AG04449 (cell line): ENCODE measurements around the gene MNAT1.

ENCODE experiments used
- CTCF ChIA-PET: fragments of 350-600 bp; formaldehyde crosslinking; extraction: SDS; loops from one replicate; lab custom pipeline; 2021; ENCODE audit warnings: antibody characterized with exemption; lab: Yijun Ruan, JAX
- POLR2A ChIA-PET: fragments of 400-600, 350-600 bp; formaldehyde crosslinking; extraction: SDS; loops from one replicate; lab custom pipeline; 2020; ENCODE audit warnings: antibody characterized with exemption, inconsistent platforms; lab: Yijun Ruan, JAX
- DNase-seq: peaks from one replicate; pipeline ENCODE4 v3.0.0-alpha.2; 2010; ENCODE audit warnings: low read depth, low spot score
- H3K4me3 ChIP-seq: 2 replicates; pipeline ENCODE4 v1.5.1; 2011; ENCODE audit warnings: low read depth, mild to moderate bottlenecking, control low read depth, low read length
- CTCF ChIP-seq: IDR thresholded peaks from one replicate; pipeline ENCODE4 v1.5.1; 2011; ENCODE audit warnings: mild to moderate bottlenecking, moderate library complexity, low read length, control low read depth, inconsistent platforms; ENCODE audit not compliant: insufficient read depth; ENCODE audit errors: missing control alignments

MNAT1 gene

GRCh38 chr14:60971271-60971670, 236.7 kb downstream of the MNAT1 start:
- no peak for DNase-seq
- no peak overlapping the region for H3K4me3 ChIP-seq
- no peak for TF ChIP-seq CTCF
- CTCF ChIA-PET: interaction anchor here (1.4 kb wide), 1 partner anchor 13 kb away, joined by 4 read pairs; no protein-coding TSS in a partner anchor
- POLR2A ChIA-PET: no interaction called here

GRCh38 chr14:60972295-60972694, 237.7 kb downstream of the MNAT1 start:
- no peak for TF ChIP-seq CTCF
- no peak for DNase-seq
- no peak overlapping the region for H3K4me3 ChIP-seq
- CTCF ChIA-PET: no interaction called here
- POLR2A ChIA-PET: no interaction called here

- no peak overlapping the region for H3K4me3 ChIP-seq
- POLR2A ChIA-PET: no interaction called here
- TF ChIP-seq CTCF: no peak
- DNase-seq: no peak
- CTCF ChIA-PET: no interaction called here
Measured at GRCh38 chr14:60973070-60973469, 238.5 kb downstream of the MNAT1 start.

GRCh38 chr14:60974090-60974651, 239.6 kb downstream of the MNAT1 start:
- H3K4me3 ChIP-seq: no peak overlapping the region
- TF ChIP-seq CTCF: no peak
- DNase-seq: no peak
- ChIA-PET POLR2A (no interaction called here), CTCF (no interaction called here)

GRCh38 chr14:60975551-60975950, 241.0 kb downstream of the MNAT1 start:
- ChIA-PET POLR2A (no interaction called here), CTCF (interaction anchor here (1.2 kb wide), 1 partner anchor 278 kb away, joined by 3 read pairs; no protein-coding TSS in a partner anchor)
- DNase-seq: no peak
- H3K4me3 ChIP-seq: no peak overlapping the region
- TF ChIP-seq CTCF: no peak

DNA sequence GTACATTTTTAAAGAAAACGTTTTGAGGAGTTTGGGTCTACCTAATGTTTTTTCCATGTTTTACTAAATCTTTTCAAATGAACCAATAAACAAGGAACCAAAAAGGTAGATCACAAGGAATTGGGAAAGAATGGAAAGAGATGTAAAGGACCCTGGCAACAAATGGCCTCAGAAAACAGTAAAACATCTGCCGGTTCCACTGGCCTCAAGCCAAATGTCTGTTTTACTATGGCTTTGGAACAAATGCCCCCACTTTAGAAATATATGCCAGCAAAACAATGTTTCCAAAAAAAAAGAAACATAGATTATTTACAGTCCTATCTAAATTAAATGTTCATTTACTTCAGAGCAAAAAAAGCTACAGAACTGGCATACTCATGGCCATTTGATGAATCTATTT, 243.3 kb downstream of the MNAT1 start:
- no peak overlapping the region for H3K4me3 ChIP-seq
- no peak for TF ChIP-seq CTCF
- DNase-seq: no peak
- ChIA-PET POLR2A (no interaction called here), CTCF (interaction anchor here (0.7 to 1.3 kb wide), 2 partner anchors 275 to 352 kb away, joined by 3 to 4 read pairs; no protein-coding TSS in a partner anchor)
